HG03521 (cell line): Measurements from ENCODE around the gene FTSJ3.

Experiments
- ATAC-seq: cut with Tn5 transposase; IDR thresholded peaks from one replicate; pipeline ENCODE4 v1.9.1; 2021; ENCODE audit warnings: mild to moderate bottlenecking, moderate library complexity; ENCODE audit not compliant: unreplicated experiment

FTSJ3 gene

GRCh38 chr17:63790057-63790456 is 37.4 kb downstream of the FTSJ3 start:
- no peak for ATAC-seq

DNA sequence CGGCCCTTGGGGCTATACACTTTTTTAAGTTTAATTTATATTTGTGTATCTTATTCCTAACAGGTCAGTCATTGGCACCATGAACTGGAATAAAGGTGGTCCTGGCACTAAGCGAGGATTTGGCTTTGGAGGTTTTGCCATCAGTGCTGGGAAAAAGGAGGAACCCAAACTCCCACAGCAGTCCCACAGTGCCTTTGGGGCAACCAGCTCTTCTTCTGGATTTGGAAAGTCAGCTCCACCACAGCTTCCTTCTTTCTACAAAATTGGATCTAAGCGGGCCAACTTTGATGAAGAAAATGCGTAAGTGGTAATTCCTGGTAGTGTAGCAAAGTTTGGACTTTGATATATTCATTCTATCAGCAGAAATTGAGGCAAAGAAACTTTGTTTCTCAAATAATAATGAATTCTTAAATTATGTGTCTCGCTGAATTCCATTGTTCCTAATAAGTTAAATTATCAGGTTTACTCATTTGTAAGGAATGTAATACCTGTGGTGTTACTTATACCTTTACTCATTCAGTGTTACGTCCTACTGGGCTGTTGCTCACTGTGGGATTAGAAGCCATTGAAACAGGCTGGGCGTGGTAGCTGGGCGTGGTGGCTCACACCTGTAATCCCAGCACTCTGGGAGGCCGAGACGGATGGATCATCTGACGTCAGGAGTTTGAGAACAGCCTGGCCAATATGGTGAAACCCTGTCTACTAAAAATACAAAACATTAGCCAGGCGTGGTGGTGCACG is 40.3 kb downstream of the FTSJ3 start:
- ATAC-seq = no peak

DNA sequence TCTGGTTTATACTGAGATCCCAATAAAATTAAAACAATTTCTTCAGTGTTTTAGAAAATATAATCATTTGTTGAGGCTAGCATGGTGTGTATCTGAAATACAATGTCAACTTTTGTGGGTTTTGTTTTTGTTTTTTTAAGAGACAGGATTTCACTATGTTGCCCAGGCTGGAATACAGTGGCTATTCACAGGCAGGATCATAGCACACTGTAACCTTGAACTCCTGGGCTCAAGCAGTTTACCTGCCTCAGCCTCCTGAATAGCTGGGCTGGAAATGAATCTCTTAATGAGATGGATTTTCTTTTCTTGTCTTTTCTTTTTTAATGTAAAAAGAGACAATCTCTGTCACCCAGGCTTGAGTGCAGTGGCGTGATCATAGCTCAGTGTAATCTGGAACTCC is 41.3 kb downstream of the FTSJ3 start:
- no peak for ATAC-seq

DNA sequence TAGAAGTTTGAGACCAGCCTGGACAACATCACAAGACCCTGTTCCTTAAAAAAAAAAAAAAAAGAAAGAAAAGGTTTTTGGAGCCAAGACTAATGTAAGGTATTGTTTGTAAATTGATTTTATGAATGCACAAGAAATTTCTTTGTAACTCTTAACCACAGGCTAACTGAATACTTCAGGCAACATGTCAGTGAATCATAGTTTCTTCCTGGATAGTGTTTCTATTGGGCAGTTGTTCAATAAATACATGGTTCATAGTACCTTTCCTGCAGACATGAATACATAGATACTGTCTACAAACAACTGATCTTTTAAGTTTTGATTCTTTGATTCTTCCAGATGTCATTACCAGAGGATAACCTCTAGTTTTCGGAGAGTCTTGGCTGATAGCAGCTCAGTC is 41.9 kb downstream of the FTSJ3 start:
- no peak for ATAC-seq

DNA sequence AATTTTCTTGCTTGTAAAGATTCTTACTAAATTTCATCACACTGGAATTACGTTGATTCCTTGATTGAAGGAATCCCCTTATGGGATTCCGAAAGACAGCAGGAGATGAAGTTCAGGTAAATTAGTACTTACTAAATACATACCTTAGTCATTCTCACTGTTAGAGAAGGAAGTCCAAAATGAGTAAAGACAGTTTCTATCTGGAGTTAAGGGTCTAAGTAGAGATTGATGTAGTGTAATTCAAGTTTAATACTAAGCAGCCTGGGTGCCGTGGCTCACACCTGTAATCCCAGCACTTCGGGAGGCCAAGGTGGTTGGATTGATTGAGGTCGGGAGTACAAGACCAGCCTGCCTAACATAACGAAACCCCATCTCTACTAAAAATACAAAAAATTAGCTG is 43.9 kb downstream of the FTSJ3 start:
- no peak for ATAC-seq

- no peak for ATAC-seq
Measured at GRCh38 chr17:63780928-63781327, 46.5 kb downstream of the FTSJ3 start.

DNA sequence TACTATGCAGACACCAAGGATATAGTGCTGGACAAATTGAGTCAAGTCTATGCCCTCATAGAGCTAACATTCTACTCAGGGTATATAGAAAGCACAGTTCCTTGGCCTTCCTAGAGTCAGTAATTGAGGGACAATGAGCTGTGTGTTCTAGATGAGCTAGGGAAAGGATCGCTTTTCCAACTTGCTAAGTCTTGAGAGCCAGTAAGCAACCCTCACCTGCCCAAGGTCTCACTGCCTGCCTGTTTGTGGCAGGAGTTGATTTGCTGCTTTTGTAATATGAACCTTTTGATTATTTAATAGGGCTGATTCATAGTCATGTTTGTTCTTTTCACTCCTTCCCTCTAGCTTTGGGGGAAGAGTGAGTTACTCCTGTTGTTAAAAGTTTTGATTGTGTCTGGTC is 47.0 kb downstream of the FTSJ3 start:
- no peak for ATAC-seq

GRCh38 chr17:63775420-63775819 is 52.0 kb downstream of the FTSJ3 start:
- ATAC-seq = no peak

DNA sequence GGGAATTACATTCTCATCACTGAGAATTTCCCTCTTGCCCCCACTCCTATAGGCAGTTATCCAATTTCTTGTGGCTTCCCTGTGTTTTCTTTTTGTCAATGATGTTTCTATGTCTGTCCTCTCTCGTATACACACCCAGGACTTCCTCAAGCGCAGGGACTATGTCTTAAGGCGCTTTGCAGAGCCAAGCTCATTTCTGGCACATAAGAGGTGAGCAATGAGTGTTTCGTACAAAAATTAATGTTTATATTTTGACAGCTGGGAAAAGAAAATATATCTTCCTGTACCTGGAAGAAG is 52.5 kb downstream of the FTSJ3 start:
- no peak for ATAC-seq

DNA sequence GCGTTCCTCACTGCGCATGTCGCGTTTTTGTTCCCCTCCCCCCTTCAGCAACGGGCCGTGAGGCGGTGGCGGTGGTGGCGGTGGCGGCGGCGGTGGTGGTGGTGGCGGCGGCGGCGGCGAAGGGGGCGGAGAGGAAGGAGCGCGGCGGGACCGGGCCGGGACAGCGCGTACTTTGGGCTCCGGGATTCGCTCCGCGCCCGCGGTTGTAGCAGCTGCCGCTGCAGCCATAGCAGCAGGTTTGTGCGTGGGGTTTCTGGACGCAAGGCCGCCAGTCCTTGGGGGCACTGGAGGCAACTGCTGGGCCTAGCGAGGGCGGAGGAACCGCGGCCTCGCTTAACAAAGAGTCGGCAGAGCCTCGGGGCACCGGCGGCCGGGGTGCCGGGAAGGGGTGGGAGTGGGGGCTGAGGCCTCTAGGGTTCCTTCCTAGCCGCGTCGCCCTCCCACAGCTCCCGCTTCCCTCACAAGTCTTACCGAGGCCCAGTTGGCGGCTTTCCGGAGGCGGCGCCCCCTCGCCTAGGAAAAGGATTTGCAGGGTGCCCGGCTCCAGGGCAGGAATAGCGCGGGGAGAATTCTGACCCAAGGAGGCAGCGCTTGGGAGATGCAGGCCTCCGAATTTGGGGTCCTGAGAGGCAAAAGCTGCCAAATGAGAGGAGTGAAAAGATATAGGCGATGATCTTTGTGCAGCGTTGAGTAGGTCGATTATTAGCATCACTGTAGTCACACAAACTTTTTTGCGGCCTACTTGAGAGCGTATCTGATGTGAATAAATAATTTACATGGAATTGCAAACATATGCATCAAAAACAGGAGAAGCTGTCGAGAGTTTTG is 53.1 kb downstream of the FTSJ3 start, which contains the start of gene DDX42:
Gene DDX42, plus strand, starts transcription at position 30 of the 828 bp plus-strand sequence. CDS start 12,880 bp downstream, outside the sequence.
- ATAC-seq = no peak

GRCh38 chr17:63773272-63774140 is 54.0 kb downstream of the FTSJ3 start, which contains the start of gene CCDC47:
CCDC47 (minus strand) TSS chr17:63773597; CDS start chr17:63766175, 7,422 bp downstream.
- ATAC-seq = peak; percentile 83

DNA sequence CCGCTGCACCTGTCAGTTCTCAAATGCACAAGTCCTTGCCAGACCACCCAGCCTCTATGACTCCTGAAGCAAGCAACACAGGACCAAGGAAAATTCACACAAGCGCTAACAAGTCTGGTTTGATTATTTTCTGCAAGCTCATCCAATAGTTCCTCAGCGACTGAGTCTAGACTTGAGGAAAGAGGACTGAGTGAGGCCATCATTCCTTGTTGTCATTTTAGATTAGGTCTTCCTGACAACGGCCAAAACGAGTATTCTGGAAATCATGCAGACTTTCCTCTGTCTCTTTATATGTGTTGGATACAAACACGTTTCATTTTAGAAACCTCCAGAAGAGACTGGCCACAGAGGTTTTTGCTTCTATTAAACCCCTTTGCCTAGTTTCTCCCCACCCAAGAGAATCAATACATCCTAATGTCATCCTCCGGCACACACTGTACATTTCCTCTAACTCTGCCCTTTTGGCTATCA is 54.6 kb downstream of the FTSJ3 start:
- ATAC-seq = no peak
